Chondrocyte (in vitro differentiated cells): ENCODE measurements around the gene SLC25A44. TPM values are rescaled to one million over a fixed set of nuclear protein-coding genes. Genes with fewer than 3 reads are reported as not detected.

Source experiments
- DNase-seq: peaks from one replicate; pipeline ENCODE4 v3.0.0; 2021; ENCODE audit warnings: mixed read lengths, low spot score
- H3K27ac Mint-ChIP-seq: one replicate; pipeline ENCODE4 v1.8.0; 2021; ENCODE audit warnings: mild to moderate bottlenecking, moderate library complexity, mixed read lengths; ENCODE audit not compliant: unreplicated experiment
- H3K27me3 Mint-ChIP-seq: 2 replicates; pipeline ENCODE4 v1.8.0; 2021; ENCODE audit warnings: low read depth, mixed read lengths
- H3K36me3 Mint-ChIP-seq: 2 replicates; pipeline ENCODE4 v1.8.0; 2021; ENCODE audit warnings: low read depth, mixed read lengths
- H3K4me1 Mint-ChIP-seq: 2 replicates; pipeline ENCODE4 v1.8.0; 2021; ENCODE audit warnings: low read depth, mild to moderate bottlenecking, mixed read lengths
- H3K4me3 Mint-ChIP-seq: one replicate; pipeline ENCODE4 v1.8.0; 2021; ENCODE audit warnings: mild to moderate bottlenecking, moderate library complexity, mixed read lengths; ENCODE audit not compliant: unreplicated experiment
- H3K9me3 Mint-ChIP-seq: 2 replicates; pipeline ENCODE4 v1.8.0; 2021; ENCODE audit warnings: low read depth, mixed read lengths
- total RNA-seq: library from RNA; stranded (reverse); gene quantifications from 3 replicates; pipeline ENCODE4 v1.2.1, GENCODE V29; 2021
- TF ChIP-seq, protein P1 (sequence below): fragments of 200-600 bp; sonication (generic); IDR thresholded peaks from 2 replicates; pipeline ENCODE4 v1.5.0; 2021; ENCODE audit warnings: antibody characterized with exemption, mild to moderate bottlenecking, moderate library complexity

The SLC25A44 gene
- total RNA-seq, 1 donor from 2014 or later, result 13.4 TPM

DNA sequence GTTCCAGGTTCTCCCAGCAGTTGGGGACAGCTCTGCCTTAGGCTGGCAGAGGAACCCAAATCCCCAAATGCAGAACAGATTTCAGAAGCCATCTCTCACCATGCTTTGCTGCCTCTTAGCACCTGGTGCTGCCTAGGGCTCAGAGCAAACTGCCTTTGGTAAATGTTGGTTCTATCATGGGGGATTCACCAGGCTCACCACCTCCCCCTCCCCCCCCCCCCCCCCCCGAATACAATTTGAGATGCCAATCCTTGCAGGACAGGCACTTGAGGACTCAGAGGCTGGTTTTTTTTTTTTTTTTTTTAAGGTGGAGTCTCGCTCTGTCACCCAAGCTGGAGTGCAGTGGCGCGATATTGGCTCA is 54.4 kb downstream of the SLC25A44 start:
- Mint-ChIP-seq H3K36me3 (peaks cover 14% of the 10 kb centered on the region), H3K4me1 (no peaks in the 10 kb centered on the region), H3K27me3 (no peaks in the 10 kb centered on the region), H3K4me3 (no peak overlapping the region), H3K27ac (peak overlapping the region; percentile 12), H3K9me3 (no peaks in the 10 kb centered on the region)
- DNase-seq, result no peak
- TF ChIP-seq, protein P1, sequence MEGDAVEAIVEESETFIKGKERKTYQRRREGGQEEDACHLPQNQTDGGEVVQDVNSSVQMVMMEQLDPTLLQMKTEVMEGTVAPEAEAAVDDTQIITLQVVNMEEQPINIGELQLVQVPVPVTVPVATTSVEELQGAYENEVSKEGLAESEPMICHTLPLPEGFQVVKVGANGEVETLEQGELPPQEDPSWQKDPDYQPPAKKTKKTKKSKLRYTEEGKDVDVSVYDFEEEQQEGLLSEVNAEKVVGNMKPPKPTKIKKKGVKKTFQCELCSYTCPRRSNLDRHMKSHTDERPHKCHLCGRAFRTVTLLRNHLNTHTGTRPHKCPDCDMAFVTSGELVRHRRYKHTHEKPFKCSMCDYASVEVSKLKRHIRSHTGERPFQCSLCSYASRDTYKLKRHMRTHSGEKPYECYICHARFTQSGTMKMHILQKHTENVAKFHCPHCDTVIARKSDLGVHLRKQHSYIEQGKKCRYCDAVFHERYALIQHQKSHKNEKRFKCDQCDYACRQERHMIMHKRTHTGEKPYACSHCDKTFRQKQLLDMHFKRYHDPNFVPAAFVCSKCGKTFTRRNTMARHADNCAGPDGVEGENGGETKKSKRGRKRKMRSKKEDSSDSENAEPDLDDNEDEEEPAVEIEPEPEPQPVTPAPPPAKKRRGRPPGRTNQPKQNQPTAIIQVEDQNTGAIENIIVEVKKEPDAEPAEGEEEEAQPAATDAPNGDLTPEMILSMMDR, result no peak

- Mint-ChIP-seq H3K27me3 (no peaks in the 10 kb centered on the region), H3K4me3 (no peak overlapping the region), H3K36me3 (peaks cover 23% of the 10 kb centered on the region), H3K4me1 (no peaks in the 10 kb centered on the region), H3K9me3 (no peaks in the 10 kb centered on the region), H3K27ac (no peak overlapping the region)
- no peak for DNase-seq
- TF ChIP-seq, protein P1, result no peak
These were observed 55.7 kb downstream of the SLC25A44 start for GRCh38 chr1:156249593-156249992.

DNA sequence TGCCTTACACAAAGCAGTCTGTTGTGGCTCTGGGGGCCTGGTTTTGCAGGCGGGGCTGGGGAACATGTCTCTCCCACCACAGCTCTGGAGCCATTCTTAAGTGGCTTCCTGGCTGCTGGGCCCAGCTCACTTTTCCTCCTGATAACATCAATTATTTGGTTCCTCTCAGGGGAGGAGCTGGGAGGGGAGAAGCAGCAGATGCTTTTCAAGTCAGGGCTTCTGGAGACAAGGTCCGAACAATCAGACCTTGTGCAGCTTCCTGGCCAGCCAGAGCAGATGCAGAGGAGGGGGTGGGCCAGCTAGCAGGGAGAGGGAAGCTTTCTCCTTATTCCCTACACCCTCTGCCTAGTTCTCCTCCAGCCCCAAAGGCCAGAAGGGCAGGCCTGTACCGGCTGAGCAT is 57.6 kb downstream of the SLC25A44 start:
- H3K27me3 Mint-ChIP-seq, result no peaks in the 10 kb centered on the region
- no peaks in the 10 kb centered on the region for H3K4me1 Mint-ChIP-seq
- no peaks in the 10 kb centered on the region for H3K9me3 Mint-ChIP-seq
- DNase-seq, result no peak
- no peak overlapping the region for H3K4me3 Mint-ChIP-seq
- TF ChIP-seq, protein P1, result no peak
- H3K36me3 Mint-ChIP-seq, result peaks cover 27% of the 10 kb centered on the region
- H3K27ac Mint-ChIP-seq, result no peak overlapping the region

GRCh38 chr1:156253634-156254033 is 59.7 kb downstream of the SLC25A44 start:
- no peak for DNase-seq
- no peak overlapping the region for H3K27ac Mint-ChIP-seq
- TF ChIP-seq, protein P1, result no peak
- no peaks in the 10 kb centered on the region for H3K4me1 Mint-ChIP-seq
- H3K9me3 Mint-ChIP-seq, result no peaks in the 10 kb centered on the region
- peaks cover 39% of the 10 kb centered on the region for H3K36me3 Mint-ChIP-seq
- no peak overlapping the region for H3K4me3 Mint-ChIP-seq
- H3K27me3 Mint-ChIP-seq, result no peaks in the 10 kb centered on the region

GRCh38 chr1:156257711-156258110 is 63.8 kb downstream of the SLC25A44 start:
- TF ChIP-seq, protein P1, result no peak

More at GRCh38 chr1:156257711-156258110, 63.8 kb downstream of the SLC25A44 start:
- Mint-ChIP-seq H3K4me1 (peaks cover 3% of the 10 kb centered on the region), H3K27ac (no peak overlapping the region), H3K9me3 (no peaks in the 10 kb centered on the region), H3K36me3 (peaks cover 51% of the 10 kb centered on the region), H3K27me3 (no peaks in the 10 kb centered on the region), H3K4me3 (no peak overlapping the region)
- peak; percentile 6 for DNase-seq
